HepG2 (cell line): Measurements from ENCODE around the gene APC2. TPM values are rescaled to one million over a fixed set of nuclear protein-coding genes. Genes with fewer than 3 reads are reported as not detected.

ENCODE experiments used
- ELF4 ChIP-seq: sonication (generic); formaldehyde crosslinking; IDR thresholded peaks from 2 replicates; pipeline ENCODE4 v1.5.0; 2020; ENCODE audit warnings: missing genetic modification reagents, mild to moderate bottlenecking, moderate library complexity, borderline replicate concordance
- IRX3 ChIP-seq: sonication (generic); formaldehyde crosslinking; IDR thresholded peaks from 2 replicates; pipeline ENCODE4 v1.8.1; 2023; ENCODE audit warnings: mild to moderate bottlenecking, low read depth, missing genetic modification reagents, borderline replicate concordance
- MAZ ChIP-seq, 2 experiments: sonication (generic) in 1 of 2; formaldehyde crosslinking in 1 of 2; IDR thresholded peaks; 2 replicates each; pipeline versions ENCODE4 v1.5.0 to v1.6.1; 2012 to 2020; ENCODE audit warnings: low read depth in 2 of 2, mild to moderate bottlenecking in 2 of 2, borderline replicate concordance in 1 of 2, improper control_type of control experiment in 1 of 2, low read length in 1 of 2, missing genetic modification reagents in 1 of 2, moderate library complexity in 1 of 2
- PITX1 ChIP-seq: sonication (generic); formaldehyde crosslinking; IDR thresholded peaks from 2 replicates; pipeline ENCODE4 v1.5.1; 2020; ENCODE audit warnings: mild to moderate bottlenecking, missing genetic modification reagents
- POGK ChIP-seq: sonication (generic); formaldehyde crosslinking; conservative IDR thresholded peaks from 2 replicates; pipeline ENCODE4 v1.8.0; 2022; ENCODE audit warnings: mild to moderate bottlenecking, moderate library complexity, missing genetic modification reagents
- SKI ChIP-seq: fragments of 450-650 bp; IDR thresholded peaks from one replicate; pipeline ENCODE4 v1.6.1; 2018; ENCODE audit warnings: mild to moderate bottlenecking; ENCODE audit not compliant: partially characterized antibody
- TBX2 ChIP-seq: sonication (generic); formaldehyde crosslinking; IDR thresholded peaks from 2 replicates; pipeline ENCODE4 v1.5.0; 2020; ENCODE audit warnings: missing genetic modification reagents, mild to moderate bottlenecking, borderline replicate concordance
- THYN1 ChIP-seq: sonication (generic); formaldehyde crosslinking; IDR thresholded peaks from 2 replicates; pipeline ENCODE4 v1.8.1; 2023; ENCODE audit warnings: low read depth, mild to moderate bottlenecking, moderate library complexity, missing genetic modification reagents, borderline replicate concordance
- TIGD3 ChIP-seq: sonication (generic); formaldehyde crosslinking; IDR thresholded peaks from 2 replicates; pipeline ENCODE4 v1.5.1; 2020; ENCODE audit warnings: mild to moderate bottlenecking, missing genetic modification reagents, borderline replicate concordance
- ZBTB10 ChIP-seq: sonication (generic); formaldehyde crosslinking; IDR thresholded peaks from 2 replicates; pipeline ENCODE4 v1.4.0; 2020; ENCODE audit warnings: missing genetic modification reagents, borderline replicate concordance
- ZC3H13 ChIP-seq: sonication (generic); formaldehyde crosslinking; IDR thresholded peaks from 2 replicates; pipeline ENCODE4 v1.8.1; 2023; ENCODE audit warnings: mild to moderate bottlenecking, missing genetic modification reagents, moderate library complexity
- ZKSCAN5 ChIP-seq: sonication (generic); formaldehyde crosslinking; IDR thresholded peaks from 2 replicates; pipeline ENCODE4 v1.5.1; 2020; ENCODE audit warnings: mild to moderate bottlenecking, missing genetic modification reagents
- ZNF24 ChIP-seq: fragments of 450-650 bp; IDR thresholded peaks from 2 replicates; pipeline ENCODE4 v1.6.1; 2017; ENCODE audit warnings: antibody characterized with exemption, mild to moderate bottlenecking
- ZNF326 ChIP-seq: sonication (generic); formaldehyde crosslinking; IDR thresholded peaks from 2 replicates; pipeline ENCODE4 v1.4.0; 2020; ENCODE audit warnings: missing genetic modification reagents, borderline replicate concordance
- ZNF563 ChIP-seq: sonication (generic); formaldehyde crosslinking; IDR thresholded peaks from 2 replicates; pipeline ENCODE4 v1.8.0; 2022; ENCODE audit warnings: mild to moderate bottlenecking, moderate library complexity, missing genetic modification reagents
- polyA plus RNA-seq, 8 experiments: library from polyadenylated mRNA; depleted of rRNA in 3 of 8; stranded (reverse) in 7 of 8; unstranded in 1 of 8; fragments of >200 nt; fragmentation: Illumina TruSeq in 4 of 8; extraction: Trizol in 4 of 8; gene quantifications; 2 replicates each; pipeline versions ENCODE4 v1.2.1 to v1.2.3, GENCODE V29; 2011 to 2016; ENCODE audit warnings: low read depth in 4 of 8, missing spikeins in 1 of 8, mixed read lengths in 1 of 8; ENCODE audit not compliant: insufficient read depth in 1 of 8
- total RNA-seq, 5 experiments: library from RNA; depleted of rRNA; stranded (reverse); fragments of >200 nt; fragmentation: Illumina TruSeq; extraction: Trizol; gene quantifications; 2 replicates each; pipeline ENCODE4 v1.2.3, GENCODE V29; 2016; ENCODE audit warnings: low read depth in 1 of 5
- TF ChIP-seq, protein P1 (sequence below): sonication (generic); formaldehyde crosslinking; conservative IDR thresholded peaks from 2 replicates; pipeline ENCODE4 v1.4.0; 2020; ENCODE audit warnings: mild to moderate bottlenecking, missing genetic modification reagents, moderate library complexity

Gene APC2
- total and polyA plus RNA-seq, 2 of the 13 experiments (the other 11 are each of a cell fraction or from before 2014, with no cell fraction given): 0.08 to 0.22 TPM

DNA sequence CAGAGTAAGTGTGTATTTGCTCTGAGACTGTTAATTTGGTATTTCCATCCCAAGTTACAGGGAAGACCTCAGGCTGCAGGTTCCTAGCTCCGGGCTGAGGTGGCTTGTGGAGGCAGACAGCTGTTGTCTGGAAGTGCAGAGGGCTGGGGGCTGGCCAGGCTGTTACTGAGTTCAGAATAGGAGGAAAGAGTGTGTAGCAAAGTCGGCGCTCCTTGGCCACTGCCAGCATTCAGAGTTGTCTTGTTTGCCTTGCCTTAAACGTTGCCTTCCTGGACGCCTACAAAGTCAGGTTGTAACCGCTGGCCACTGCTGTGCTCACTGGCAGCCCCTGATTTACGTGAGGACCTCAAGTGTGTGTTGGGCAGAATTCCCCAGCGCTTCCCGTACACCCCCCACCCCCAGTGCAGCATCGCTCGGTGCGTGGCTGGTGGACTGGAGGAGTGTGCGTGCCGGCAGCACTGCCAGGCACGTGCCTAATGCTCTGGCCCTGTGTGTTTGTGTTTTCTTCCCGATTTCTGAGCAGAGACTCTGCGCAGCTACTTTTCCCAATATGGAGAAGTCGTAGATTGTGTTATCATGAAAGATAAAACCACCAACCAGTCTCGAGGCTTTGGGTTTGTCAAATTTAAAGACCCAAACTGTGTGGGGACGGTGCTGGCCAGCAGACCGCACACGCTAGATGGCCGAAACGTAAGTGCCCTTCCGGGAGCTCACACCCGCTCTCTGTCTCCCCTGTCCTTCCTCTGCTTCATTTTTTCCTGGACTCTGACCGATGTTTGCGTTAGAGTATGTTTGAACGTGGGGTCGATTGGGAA is 32.0 kb upstream of the APC2 start (continued):
- TF ChIP-seq, protein P1, sequence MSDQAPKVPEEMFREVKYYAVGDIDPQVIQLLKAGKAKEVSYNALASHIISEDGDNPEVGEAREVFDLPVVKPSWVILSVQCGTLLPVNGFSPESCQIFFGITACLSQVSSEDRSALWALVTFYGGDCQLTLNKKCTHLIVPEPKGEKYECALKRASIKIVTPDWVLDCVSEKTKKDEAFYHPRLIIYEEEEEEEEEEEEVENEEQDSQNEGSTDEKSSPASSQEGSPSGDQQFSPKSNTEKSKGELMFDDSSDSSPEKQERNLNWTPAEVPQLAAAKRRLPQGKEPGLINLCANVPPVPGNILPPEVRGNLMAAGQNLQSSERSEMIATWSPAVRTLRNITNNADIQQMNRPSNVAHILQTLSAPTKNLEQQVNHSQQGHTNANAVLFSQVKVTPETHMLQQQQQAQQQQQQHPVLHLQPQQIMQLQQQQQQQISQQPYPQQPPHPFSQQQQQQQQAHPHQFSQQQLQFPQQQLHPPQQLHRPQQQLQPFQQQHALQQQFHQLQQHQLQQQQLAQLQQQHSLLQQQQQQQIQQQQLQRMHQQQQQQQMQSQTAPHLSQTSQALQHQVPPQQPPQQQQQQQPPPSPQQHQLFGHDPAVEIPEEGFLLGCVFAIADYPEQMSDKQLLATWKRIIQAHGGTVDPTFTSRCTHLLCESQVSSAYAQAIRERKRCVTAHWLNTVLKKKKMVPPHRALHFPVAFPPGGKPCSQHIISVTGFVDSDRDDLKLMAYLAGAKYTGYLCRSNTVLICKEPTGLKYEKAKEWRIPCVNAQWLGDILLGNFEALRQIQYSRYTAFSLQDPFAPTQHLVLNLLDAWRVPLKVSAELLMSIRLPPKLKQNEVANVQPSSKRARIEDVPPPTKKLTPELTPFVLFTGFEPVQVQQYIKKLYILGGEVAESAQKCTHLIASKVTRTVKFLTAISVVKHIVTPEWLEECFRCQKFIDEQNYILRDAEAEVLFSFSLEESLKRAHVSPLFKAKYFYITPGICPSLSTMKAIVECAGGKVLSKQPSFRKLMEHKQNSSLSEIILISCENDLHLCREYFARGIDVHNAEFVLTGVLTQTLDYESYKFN (CRISPR knock-in tag): peak; percentile 55
- TF ChIP-seq ELF4: no peak
- TF ChIP-seq ZNF563 (CRISPR knock-in tag): no peak
- no peak for TF ChIP-seq ZBTB10 (CRISPR knock-in tag)
- TF ChIP-seq POGK (CRISPR knock-in tag): no peak
- TF ChIP-seq ZNF24: no peak
- no peak for TF ChIP-seq ZC3H13 (CRISPR knock-in tag)
- no peak for TF ChIP-seq TBX2
- no peak for TF ChIP-seq MAZ (IDR thresholded peaks at IDR 0.05; ENCODE audit: borderline replicate concordance, low read depth, low read length)
- 0 out of 2 replicates have a peak, but pooled peaks have one; percentile 25 for TF ChIP-seq MAZ (CRISPR knock-in tag; IDR thresholded peaks at IDR 0.05; ENCODE audit: low read depth)
- TF ChIP-seq THYN1 (CRISPR knock-in tag): no peak
- no peak for TF ChIP-seq IRX3
- TF ChIP-seq ZNF326 (CRISPR knock-in tag): no peak
- TF ChIP-seq ZKSCAN5 (CRISPR knock-in tag): no peak
- TF ChIP-seq SKI: no peak
- no peak for TF ChIP-seq TIGD3 (CRISPR knock-in tag)
- TF ChIP-seq PITX1 (CRISPR knock-in tag): peak; percentile 84
